ENCODE data around the gene DKK3. TPM values are rescaled to one million over a fixed set of nuclear protein-coding genes. Genes with fewer than 3 reads are reported as not detected.

Gene DKK3
- total and polyA plus RNA-seq, 2 of the 13 experiments (the other 11 are each of a cell fraction or from before 2014, with no cell fraction given) = 0.09 to 0.67 TPM

GRCh38 chr11:12005476-12005875 lies 3.0 kb downstream of the DKK3 start (continued):
- no peak for TF ChIP-seq ZNF710 (CRISPR knock-in tag; IDR thresholded peaks at IDR 0.05; ENCODE audit: borderline replicate concordance)
- TF ChIP-seq ZNF678 (CRISPR knock-in tag; IDR thresholded peaks at IDR 0.05) = no peak

GRCh38 chr11:12005061-12005460 lies 3.4 kb downstream of the DKK3 start:
- Histone ChIP-seq H4K20me1 (ENCODE audit: insufficient read depth, low read length) (no peaks in the 10 kb centered on the region), H3K4me3 (replicated peaks in 1 of 3; ENCODE audit: insufficient read depth in 1 of 3, low read depth in 2 of 3, low read length in 3 of 3) (no peak overlapping the region), H2AFZ (ENCODE audit: low read length) (no peak overlapping the region), H3K9me3 (ENCODE audit: low read length) (no peaks in the 10 kb centered on the region), H3K79me2 (ENCODE audit: insufficient read depth, low read length) (no peaks in the 10 kb centered on the region), H3K4me2 (ENCODE audit: low read depth, low read length) (no peak overlapping the region), H3K4me1 (ENCODE audit: insufficient read depth, low read length) (no peaks in the 10 kb centered on the region), H3K27ac (ENCODE audit: extremely low read length, insufficient read depth, low read length) (no peak overlapping the region), H3K36me3 (replicated peaks in 1 of 2; ENCODE audit: control insufficient read depth in 1 of 2, insufficient read depth in 2 of 2, low read length in 2 of 2) (no peaks in the 10 kb centered on the region), H3K9ac (ENCODE audit: insufficient read depth, low read depth, low read length) (no peak overlapping the region), H3K27me3 (ENCODE audit: control insufficient read depth in 1 of 2, insufficient read depth in 2 of 2, low read length in 2 of 2) (peaks cover 6 to 40% of the 10 kb centered on the region in 2 experiments)
- ChIA-PET CTCF (ENCODE audit: low intra/inter-chr PET ratio, low total read pairs) (no interaction called here), POLR2A (no interaction called here)
- 32% methylated on average over 4 of the region's 4 CpGs for WGBS (ENCODE audit: low lambda C conversion rate)
- ATAC-seq (no peak), FAIRE-seq (no peak), DNase-seq (ENCODE audit: low spot score) (no peak)
- intact Hi-C loops (cut with micrococcal nuclease; ENCODE audit: unreplicated experiment) (no loop called here), in situ Hi-C loops (cut with HindIII; ENCODE audit: extremely low pct_ligation_motif_present, low pct_unique_long_range_greater_than_20kb) (no loop called here)
- BruUV-seq (replicated peaks) = no TSS peak
- no peak for TF ChIP-seq REPIN1 (CRISPR knock-in tag; IDR thresholded peaks at IDR 0.05; ENCODE audit: borderline replicate concordance, low read depth)
- no peak for TF ChIP-seq KLF6 (CRISPR knock-in tag; IDR thresholded peaks at IDR 0.05)

- H3K4me2 ChIP-seq (ENCODE audit: low read depth, low read length) = no peak overlapping the region
- ChIA-PET POLR2A (no interaction called here), CTCF (ENCODE audit: low intra/inter-chr PET ratio, low total read pairs) (no interaction called here)
- FAIRE-seq = no peak
- H4K20me1 ChIP-seq (ENCODE audit: insufficient read depth, low read length) = no peaks in the 10 kb centered on the region
- no peaks in the 10 kb centered on the region for H3K9me3 ChIP-seq (ENCODE audit: low read length)
- in situ Hi-C loops (cut with HindIII; ENCODE audit: extremely low pct_ligation_motif_present, low pct_unique_long_range_greater_than_20kb) (no loop called here), intact Hi-C loops (cut with micrococcal nuclease; ENCODE audit: unreplicated experiment) (no loop called here)
- H3K36me3 ChIP-seq (replicated peaks in 1 of 2; ENCODE audit: control insufficient read depth in 1 of 2, insufficient read depth in 2 of 2, low read length in 2 of 2) = no peaks in the 10 kb centered on the region
- no peak overlapping the region for H2AFZ ChIP-seq (ENCODE audit: low read length)
- BruUV-seq (replicated peaks) = no TSS peak
- no peak overlapping the region for H3K27ac ChIP-seq (ENCODE audit: extremely low read length, insufficient read depth, low read length)
- H3K27me3 ChIP-seq (ENCODE audit: control insufficient read depth in 1 of 2, insufficient read depth in 2 of 2, low read length in 2 of 2) = peaks cover 5 to 32% of the 10 kb centered on the region in 2 experiments
- H3K4me1 ChIP-seq (ENCODE audit: insufficient read depth, low read length) = no peaks in the 10 kb centered on the region
- H3K4me3 ChIP-seq (replicated peaks in 1 of 3; ENCODE audit: insufficient read depth in 1 of 3, low read depth in 2 of 3, low read length in 3 of 3) = no peak overlapping the region
- H3K9ac ChIP-seq (ENCODE audit: insufficient read depth, low read depth, low read length) = no peak overlapping the region
- no peak for DNase-seq (ENCODE audit: low spot score)
- 39% methylated on average over 4 of the region's 4 CpGs for WGBS (ENCODE audit: low lambda C conversion rate)
- no peaks in the 10 kb centered on the region for H3K79me2 ChIP-seq (ENCODE audit: insufficient read depth, low read length)
- ATAC-seq = no peak
- TF ChIP-seq ZFP36L1 (CRISPR knock-in tag; IDR thresholded peaks at IDR 0.05) = no peak
- TF ChIP-seq GATAD1 (CRISPR knock-in tag; IDR thresholded peaks at IDR 0.05) = no peak
- TF ChIP-seq ZNF501 (CRISPR knock-in tag; IDR thresholded peaks at IDR 0.05) = no peak
- no peak for TF ChIP-seq ZFX (CRISPR knock-in tag; IDR thresholded peaks at IDR 0.05; ENCODE audit: low read depth)
- TF ChIP-seq RFX5 (IDR thresholded peaks at IDR 0.05; ENCODE audit: low read depth, low read length) = no peak
- no peak for TF ChIP-seq ZBTB43 (CRISPR knock-in tag; conservative IDR thresholded peaks at IDR 0.05)
- TF ChIP-seq STAG1 (CRISPR knock-in tag; IDR thresholded peaks at IDR 0.05) = no peak
- no peak for TF ChIP-seq ZNF782 (CRISPR knock-in tag; IDR thresholded peaks at IDR 0.05; ENCODE audit: borderline replicate concordance)
- no peak for TF ChIP-seq ZMAT5 (CRISPR knock-in tag; IDR thresholded peaks at IDR 0.05; ENCODE audit: borderline replicate concordance, low read depth)
These were observed 4.6 kb downstream of the DKK3 start for GRCh38 chr11:12003815-12004214.

Data from HepG2 (cell line).